GM21367 (cell line): Measurements from ENCODE around the gene ACVR1.
"Not testable (repeated sequence)": the region's sequence is repeated elsewhere in the genome, so short reads cannot be mapped to it uniquely, and the experiment has no call there.

Source experiments
- ATAC-seq: cut with Tn5 transposase; IDR thresholded peaks from one replicate; pipeline ENCODE4 v1.9.1; 2021; ENCODE audit not compliant: unreplicated experiment

The ACVR1 gene

DNA sequence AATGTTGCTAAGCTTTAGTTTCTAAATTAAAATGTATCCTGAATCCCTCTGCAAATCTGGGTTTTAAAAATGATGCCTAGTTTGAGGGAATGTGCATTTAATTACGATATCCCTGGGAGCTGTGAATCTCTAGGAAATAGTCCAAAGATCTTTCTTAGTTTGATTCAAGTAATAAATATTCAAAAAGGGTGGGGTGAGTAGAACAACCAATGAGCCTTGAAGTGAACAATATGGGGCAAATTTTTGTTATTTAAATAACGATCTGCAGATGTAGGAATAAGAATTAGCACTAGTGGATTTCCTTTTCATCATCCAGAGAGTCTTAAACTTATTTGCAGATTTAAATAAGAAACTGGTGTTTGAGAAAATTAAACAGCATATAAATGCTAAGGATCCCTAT, 106.3 kb downstream of the ACVR1 start:
- no peak for ATAC-seq

DNA sequence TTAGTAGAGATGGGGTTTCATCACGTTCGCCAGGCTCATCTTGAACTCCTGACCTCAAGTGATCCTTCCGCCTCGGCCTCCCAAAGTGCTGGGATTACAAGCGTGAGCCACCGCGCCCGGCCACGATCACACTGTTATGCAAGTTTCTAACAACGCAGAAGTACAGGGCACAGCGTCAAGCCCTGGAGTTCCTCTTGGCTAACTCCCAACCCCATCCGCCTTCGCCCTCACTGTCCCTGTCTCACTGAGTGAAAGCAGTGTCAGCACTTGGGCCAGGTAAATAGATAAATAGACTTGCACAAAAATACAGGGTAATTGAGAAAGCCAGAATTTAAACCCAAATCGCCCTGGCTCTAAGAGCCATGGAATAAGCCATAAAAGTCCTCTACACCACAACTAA, 111.7 kb downstream of the ACVR1 start:
- ATAC-seq = no peak

DNA sequence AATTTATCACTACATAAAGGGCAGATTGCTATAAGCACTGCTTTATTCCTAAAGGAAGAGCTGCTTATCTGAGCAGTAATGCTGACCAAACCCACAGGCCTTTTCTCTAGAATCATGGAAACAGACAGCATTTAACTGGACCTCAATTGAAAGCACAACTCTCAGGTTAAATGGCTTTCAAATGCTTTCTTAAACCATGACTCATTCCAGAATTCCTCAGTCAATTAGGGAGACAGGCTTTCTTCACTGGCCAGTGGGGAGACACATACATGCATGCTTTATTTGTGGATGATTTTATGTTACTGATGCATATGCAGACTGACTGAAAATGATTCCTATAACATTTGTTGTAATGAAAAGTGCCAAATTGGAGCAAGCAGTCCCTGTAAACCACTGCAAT, 114.6 kb downstream of the ACVR1 start:
- ATAC-seq = no peak

GRCh38 chr2:157760949-157761348, 115.2 kb downstream of the ACVR1 start:
- no peak for ATAC-seq

DNA sequence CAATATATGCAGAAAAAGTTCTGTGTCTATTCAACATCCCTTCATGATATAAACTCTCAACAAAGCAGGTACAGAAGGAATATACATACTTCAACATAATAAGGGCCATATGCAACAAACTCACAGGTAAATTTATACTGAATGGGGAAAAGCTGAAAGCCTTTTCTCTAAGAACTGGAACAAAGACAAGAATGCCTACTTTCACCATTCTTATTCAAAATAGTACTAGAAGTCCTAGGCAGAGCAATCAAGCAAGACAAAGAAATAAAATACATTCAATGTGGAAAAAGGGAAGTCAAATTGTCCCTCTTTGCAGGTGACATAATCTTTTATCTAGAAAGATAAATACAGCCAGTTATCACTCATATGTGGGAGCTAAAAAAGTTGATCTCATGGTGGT, 116.3 kb downstream of the ACVR1 start:
- ATAC-seq = no peak

GRCh38 chr2:157758586-157758985, 117.5 kb downstream of the ACVR1 start:
- ATAC-seq = no peak

DNA sequence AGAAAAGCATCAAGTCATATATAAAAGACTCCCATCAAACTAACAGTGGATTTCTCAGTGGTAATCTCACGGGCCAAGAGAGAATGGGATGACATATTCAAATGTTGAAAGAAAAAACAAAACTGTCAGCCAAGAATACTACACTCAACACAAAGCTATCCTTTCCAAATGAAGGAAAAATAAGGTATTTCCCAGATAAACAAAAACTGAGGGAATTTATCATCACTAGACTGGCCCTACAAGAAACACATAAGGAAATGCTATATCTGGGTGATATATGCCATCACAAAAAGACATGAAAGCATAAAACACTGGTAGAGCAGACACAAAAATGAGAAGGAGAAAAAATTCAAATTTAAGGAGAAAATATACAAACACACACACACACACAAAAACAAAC, 118.6 kb downstream of the ACVR1 start:
- no peak for ATAC-seq

DNA sequence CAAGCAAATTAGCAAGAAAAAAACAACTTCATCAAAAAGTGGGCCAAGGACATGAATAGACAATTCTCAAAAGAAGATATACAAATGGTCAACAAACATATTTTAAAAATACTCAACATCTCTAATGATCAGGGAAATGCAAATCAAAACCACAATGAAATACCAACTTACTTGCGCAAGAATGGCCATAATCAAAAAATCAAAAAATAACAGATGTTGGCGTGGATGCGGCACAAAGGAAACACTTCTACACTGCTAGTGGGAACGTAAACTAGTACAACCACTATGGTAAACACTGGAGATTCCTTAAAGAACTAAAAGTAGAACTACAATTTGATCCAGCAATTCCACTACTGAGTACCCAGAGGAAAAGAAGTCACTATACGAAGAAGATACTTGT, 119.7 kb downstream of the ACVR1 start:
- not testable (repeated sequence) for ATAC-seq

GRCh38 chr2:157751462-157752058, 124.6 kb downstream of the ACVR1 start:
- peak; percentile 70 for ATAC-seq

DNA sequence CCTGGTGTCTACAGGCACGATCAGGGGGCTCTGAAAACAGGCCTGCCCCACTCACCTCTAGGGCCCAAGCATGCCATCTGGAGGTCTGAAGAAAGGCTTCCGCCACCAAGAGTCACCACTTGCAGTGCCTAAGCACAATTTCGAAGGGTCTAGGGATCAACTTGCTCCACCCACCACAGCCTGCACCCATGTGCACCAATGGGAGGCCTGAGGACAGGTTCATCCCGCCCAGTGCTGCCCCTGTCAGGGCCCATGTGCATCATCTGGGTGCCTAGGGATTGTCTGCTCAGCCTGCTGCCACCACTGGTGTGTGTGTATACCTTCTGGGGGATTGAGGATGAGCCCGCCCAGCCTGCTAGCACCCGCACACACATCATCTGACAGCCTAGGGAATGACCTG, 126.4 kb downstream of the ACVR1 start:
- no peak for ATAC-seq

- ATAC-seq = no peak
Observed at GRCh38 chr2:157748371-157749142, 127.6 kb downstream of the ACVR1 start.

DNA sequence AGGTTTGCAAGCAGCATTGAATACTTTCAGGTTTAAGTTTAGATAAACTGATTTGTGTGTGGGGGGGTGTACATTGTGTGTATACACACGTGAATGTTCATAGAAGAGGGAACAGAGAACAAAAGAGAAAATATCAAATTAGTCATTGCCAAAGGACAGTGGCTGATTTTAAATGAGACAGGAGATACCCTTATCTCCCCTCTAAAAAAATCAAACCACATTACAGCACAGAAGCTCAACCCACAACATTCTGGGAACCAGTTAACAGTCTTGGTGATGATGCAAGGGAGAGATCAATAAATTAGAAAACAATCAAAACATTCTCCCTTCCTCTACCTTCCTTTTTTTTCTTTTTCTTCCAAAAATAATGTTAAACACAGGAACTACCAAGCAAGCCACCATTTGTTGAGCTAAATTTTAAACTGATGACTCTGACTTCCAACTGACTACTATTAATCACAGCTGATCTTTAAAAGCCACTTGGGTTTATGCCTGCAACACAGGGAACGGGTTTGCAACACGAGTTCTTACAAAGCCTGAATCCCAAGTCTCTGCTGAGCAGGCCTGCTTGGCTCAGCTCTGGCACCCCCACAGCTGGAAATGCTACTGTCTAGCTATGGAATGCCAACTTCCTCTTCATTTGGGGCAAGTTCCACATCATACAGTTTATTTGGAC, 128.3 kb downstream of the ACVR1 start:
- no peak for ATAC-seq

DNA sequence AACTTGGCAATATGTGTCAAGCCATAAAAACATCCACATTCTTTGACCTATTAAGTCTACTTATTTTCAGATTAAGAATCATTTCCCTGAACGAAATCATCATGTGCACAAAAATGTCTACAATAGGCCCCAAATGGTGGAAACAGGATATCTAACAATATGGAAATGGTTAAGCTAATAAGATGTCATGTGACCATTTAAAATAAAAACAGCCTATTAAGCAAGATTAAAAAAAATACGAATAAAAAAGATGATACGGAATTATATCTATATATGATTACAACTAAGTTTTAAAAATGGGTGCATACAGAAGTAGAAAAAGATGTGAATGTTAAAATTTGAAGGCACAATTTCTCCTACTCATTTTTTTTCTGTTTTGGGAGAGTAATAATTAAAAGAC, 128.8 kb downstream of the ACVR1 start:
- no peak for ATAC-seq

- no peak for ATAC-seq
Observed at GRCh38 chr2:157746234-157746950, 129.7 kb downstream of the ACVR1 start.

DNA sequence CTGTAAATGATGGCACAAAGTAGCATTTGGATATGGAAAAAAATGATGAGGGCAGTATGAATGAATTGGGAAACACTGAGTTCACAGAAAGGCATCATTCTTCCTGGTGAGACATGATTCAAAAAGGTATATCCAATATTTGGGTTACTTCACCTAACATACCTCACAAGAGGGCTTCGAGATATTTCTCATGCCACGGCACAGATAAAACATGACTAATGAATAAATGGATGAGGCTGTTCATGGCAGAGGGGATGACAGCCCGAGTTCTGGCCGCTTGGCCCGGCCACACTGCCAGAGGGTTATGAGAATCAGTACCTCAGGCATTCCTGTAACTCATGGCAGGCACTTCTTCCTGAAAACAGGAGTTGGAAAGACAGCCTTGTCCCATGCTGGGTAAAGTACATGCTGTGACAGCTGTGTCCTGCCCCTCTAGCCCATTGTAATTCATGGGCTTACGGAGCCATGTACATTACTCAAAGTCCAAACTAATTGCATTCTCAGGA, 131.5 kb downstream of the ACVR1 start:
- no peak for ATAC-seq

DNA sequence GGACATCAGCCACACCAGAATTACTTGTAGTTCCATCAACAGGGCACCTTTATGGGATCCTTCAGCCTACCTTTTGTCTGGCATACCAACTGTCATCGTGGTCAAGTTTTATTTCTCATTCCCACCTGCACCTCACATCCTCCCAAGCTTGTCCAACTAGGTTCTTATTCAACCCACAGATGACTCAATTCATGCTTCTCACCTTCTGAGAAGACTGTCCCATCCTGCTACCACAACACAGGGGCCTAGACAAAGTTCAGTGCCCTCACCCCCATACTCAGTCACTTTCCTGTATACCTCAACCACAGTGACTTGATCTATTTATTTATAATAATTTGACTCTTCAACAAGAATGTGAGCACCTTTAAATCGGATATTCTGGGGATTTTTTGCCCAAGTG, 133.1 kb downstream of the ACVR1 start:
- peak; percentile 72 for ATAC-seq

DNA sequence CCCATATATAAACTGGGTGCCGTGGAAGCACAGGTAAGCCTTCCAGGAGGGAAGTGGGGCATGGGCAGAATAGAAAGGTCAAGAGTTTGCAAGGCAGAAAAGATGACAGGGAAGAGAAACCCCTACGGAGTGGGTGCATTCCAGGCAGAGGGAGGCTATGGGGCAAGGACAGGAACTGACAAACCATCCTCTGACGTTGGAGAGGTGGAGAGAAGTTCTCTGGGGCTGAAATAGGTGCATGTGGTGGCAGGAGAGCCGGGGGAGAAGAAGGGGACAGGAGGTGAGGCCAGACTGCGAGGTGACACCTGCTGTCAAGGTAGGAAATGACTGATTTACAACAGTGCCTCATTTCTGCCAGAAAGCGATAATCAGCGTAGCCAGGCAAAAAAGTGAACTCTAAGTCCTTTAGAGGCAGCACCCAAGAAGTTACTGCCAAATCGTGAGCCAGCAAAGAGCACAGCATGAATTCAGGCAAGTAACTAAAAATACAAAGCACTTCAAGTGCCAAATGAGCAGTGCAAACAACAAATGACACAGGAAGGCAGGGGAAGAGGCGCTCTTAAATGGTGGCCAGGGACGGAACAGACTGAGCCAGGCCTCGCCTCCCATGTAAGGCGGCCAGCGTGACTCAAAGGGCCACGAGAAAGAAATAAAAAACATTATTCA, 134.2 kb downstream of the ACVR1 start:
- no peak for ATAC-seq

DNA sequence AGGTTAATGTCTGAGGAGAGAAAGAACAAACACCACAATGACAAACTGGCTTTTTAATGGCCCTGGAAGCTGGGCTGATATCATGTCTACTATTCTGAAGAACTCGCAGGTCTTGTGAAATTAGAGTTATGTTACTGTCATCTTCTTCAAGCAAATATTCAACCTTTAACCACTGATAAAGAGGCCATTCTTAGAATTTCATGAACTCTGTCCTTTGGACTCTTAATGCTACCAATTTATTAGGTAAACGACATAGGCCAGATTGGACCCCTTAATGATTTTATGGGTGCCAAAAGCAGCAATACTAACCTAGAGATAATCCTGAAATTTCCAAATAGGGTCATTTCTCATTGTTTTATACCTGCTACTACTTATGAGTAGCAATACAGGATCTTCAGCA, 138.5 kb downstream of the ACVR1 start:
- ATAC-seq = no peak

- no peak for ATAC-seq
Observed at GRCh38 chr2:157735532-157735931, 140.6 kb downstream of the ACVR1 start.

GRCh38 chr2:157733263-157733662, 142.9 kb downstream of the ACVR1 start:
- no peak for ATAC-seq

DNA sequence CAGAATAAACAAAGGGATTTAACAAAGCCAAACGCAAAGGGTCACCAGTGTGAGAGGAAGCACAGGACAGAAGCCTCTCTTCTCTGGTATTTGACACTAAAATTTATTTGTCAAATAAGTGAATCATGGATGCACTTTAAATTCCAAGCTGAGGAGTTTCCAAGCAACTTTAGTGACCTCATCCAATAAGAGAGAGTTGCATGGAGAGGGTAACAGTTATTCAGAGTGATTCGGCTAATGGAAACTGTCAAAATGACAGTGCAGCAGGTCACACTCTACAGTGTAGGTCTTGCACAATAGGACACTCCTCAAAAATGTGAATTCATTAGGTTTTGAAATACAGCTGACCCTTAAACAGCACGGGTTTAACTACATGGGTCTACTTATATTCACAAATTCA, 143.5 kb downstream of the ACVR1 start:
- no peak for ATAC-seq
